ENCODE measurements around the gene CCDC136.
A peak's percentile ranks its signal among the peaks of the same experiment; 100 is the strongest.

CCDC136 gene

GRCh38 chr7:128861957-128862570 lies 70.3 kb downstream of the CCDC136 start:
- TF ChIP-seq, protein P1, sequence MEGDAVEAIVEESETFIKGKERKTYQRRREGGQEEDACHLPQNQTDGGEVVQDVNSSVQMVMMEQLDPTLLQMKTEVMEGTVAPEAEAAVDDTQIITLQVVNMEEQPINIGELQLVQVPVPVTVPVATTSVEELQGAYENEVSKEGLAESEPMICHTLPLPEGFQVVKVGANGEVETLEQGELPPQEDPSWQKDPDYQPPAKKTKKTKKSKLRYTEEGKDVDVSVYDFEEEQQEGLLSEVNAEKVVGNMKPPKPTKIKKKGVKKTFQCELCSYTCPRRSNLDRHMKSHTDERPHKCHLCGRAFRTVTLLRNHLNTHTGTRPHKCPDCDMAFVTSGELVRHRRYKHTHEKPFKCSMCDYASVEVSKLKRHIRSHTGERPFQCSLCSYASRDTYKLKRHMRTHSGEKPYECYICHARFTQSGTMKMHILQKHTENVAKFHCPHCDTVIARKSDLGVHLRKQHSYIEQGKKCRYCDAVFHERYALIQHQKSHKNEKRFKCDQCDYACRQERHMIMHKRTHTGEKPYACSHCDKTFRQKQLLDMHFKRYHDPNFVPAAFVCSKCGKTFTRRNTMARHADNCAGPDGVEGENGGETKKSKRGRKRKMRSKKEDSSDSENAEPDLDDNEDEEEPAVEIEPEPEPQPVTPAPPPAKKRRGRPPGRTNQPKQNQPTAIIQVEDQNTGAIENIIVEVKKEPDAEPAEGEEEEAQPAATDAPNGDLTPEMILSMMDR (IDR thresholded peaks at IDR 0.05) = no peak
- H3K27ac ChIP-seq = peak overlapping the region; percentile 57

GRCh38 chr7:128862571-128863432 lies 71.0 kb downstream of the CCDC136 start, which contains the start of gene ATP6V1F:
ATP6V1F (plus strand) TSS chr7:128862856; CDS start chr7:128862905, 49 bp downstream.
- TF ChIP-seq ZFX (IDR thresholded peaks at IDR 0.05; ENCODE audit: borderline replicate concordance) = no peak
- TF ChIP-seq, protein P1 (IDR thresholded peaks at IDR 0.05) = no peak
- H3K27ac ChIP-seq = peak within 1 kb of the TSS; percentile 57

DNA sequence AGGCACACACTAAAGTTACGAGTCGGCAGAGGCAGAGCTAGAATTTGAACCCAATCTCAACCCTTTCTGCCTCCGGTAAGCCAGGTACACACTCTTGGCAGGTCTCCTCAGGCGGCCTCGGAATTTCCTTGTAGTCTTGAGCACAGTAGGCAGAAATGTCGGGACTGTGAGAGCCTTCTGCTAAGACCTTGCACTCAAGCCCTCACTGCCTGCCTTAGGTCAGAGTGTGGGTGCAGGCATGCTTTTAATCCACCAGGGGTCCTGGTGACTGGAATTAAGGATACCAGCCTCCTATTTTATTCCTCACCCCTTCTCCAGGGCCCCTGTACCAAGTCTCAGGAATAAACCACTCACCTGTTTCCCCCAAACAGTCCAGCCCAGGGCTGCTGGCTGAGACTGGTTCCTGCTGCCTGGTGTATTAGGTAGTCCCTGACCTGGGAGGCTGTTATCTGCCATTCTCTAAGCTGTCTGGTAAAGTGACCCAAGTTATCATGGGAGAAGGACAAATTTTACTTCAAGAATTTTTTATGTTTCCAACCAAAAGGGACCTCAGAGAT lies 71.7 kb downstream of the CCDC136 start:
- peak overlapping the region; percentile 57 for H3K27ac ChIP-seq

GRCh38 chr7:128865303-128865702 lies 73.5 kb downstream of the CCDC136 start:
- no peak for TF ChIP-seq ZFX (IDR thresholded peaks at IDR 0.05; ENCODE audit: borderline replicate concordance)
- TF ChIP-seq, protein P1 (IDR thresholded peaks at IDR 0.05) = no peak
- H3K27ac ChIP-seq = no peak overlapping the region

More for the DNA sequence above, 71.7 kb downstream of the CCDC136 start:
- TF ChIP-seq ZFX (IDR thresholded peaks at IDR 0.05; ENCODE audit: borderline replicate concordance) = no peak
- TF ChIP-seq, protein P1 (IDR thresholded peaks at IDR 0.05) = peak; percentile 65

DNA sequence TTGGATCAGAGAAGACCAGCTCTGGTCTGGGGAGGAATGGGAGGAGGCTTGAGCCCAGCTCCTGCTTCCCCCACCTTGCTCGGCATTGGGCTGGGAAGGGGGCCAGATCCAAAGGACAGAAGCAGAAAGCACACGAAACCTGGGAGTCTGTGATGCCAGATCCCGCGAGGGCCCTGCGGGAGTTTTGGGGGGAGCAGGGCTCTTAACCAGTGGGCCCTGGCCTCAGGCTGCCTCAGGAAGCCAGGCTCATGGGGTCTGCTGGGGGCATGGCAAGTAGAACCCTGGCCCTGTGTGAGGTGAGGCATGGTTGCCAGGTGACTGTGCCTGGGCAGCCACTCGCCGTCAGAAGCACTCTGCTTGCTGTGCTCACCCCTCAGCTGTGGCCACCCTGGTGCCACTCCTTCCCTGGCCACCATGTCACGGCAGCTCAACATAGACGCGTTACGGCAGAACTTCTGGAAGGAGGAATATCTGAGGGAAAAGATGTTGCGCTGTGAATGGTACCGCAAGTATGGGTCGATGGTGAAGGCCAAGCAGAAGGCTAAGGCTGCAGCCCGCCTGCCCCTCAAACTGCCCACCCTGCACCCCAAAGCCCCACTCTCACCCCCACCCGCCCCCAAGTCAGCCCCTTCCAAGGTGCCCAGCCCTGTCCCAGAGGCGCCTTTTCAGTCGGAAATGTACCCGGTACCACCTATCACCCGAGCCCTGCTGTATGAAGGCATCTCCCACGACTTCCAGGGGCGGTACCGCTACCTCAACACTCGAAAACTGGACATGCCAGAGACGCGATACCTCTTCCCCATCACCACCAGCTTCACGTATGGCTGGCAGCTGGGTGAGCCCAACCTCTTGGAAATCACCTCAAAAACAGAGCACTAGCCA lies 74.5 kb downstream of the CCDC136 start:
- H3K27ac ChIP-seq = no peak overlapping the region
- TF ChIP-seq, protein P1 (IDR thresholded peaks at IDR 0.05) = no peak
- no peak for TF ChIP-seq ZFX (IDR thresholded peaks at IDR 0.05; ENCODE audit: borderline replicate concordance)

DNA sequence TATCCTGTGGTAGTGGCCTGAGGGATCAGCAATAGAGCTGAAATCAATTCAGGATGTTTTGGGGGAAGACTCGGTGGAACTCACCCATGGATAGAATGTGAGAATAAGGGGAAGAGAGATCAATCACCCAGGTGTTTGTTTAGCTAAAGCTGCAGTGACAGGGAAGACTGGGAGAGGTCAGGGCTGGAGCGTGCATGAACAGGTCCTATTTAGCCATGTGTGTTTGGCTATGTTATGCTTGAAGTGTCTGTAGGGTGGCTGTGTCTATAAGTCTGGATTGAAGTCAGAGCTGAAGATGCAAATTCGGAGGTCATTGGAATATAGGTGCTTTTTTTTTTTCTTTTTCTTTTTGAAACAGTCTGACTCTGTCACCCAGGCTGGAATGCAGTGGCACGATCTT lies 75.5 kb downstream of the CCDC136 start:
- peak overlapping the region; percentile 2; the same call in 1 of the 2 replicates for H3K27ac ChIP-seq
- TF ChIP-seq, protein P1 (IDR thresholded peaks at IDR 0.05) = no peak
- no peak for TF ChIP-seq ZFX (IDR thresholded peaks at IDR 0.05; ENCODE audit: borderline replicate concordance)

All from 22Rv1 (cell line).